Spinal cord (tissue), 10 donors: ENCODE data around the gene SLC66A3. TPM values are rescaled to one million over a fixed set of nuclear protein-coding genes. Genes with fewer than 3 reads are reported as not detected.

ENCODE experiments used
- DNase-seq, 6 donors: peaks; one replicate each; pipeline versions ENCODE4 v3.0.0 to v3.0.0-alpha.2; 2013 to 2015; ENCODE audit warnings: low spot score in 6 of 6, low read depth in 4 of 6
- H3K27ac ChIP-seq: one replicate; pipeline ENCODE4 v1.5.1; 2013; ENCODE audit warnings: low read depth, low read length, control low read depth
- H3K27me3 ChIP-seq: one replicate; pipeline ENCODE4 v1.6.1; 2013; ENCODE audit warnings: low read length; ENCODE audit not compliant: control insufficient read depth, insufficient read depth
- H3K36me3 ChIP-seq: one replicate; pipeline ENCODE4 v1.6.1; 2013; ENCODE audit warnings: low read length; ENCODE audit not compliant: control insufficient read depth, insufficient read depth
- H3K4me1 ChIP-seq: one replicate; pipeline ENCODE4 v1.6.1; 2013; ENCODE audit warnings: low read length; ENCODE audit not compliant: control insufficient read depth, insufficient read depth
- H3K4me3 ChIP-seq: one replicate; pipeline ENCODE4 v1.5.1; 2013; ENCODE audit warnings: low read depth, low read length, control low read depth
- H3K9me3 ChIP-seq: one replicate; pipeline ENCODE4 v1.6.1; 2013; ENCODE audit warnings: low read length; ENCODE audit not compliant: control insufficient read depth, insufficient read depth
- WGBS: methylation state at CpG from one replicate; pipeline ENCODE4 v1.1.5; 2013; ENCODE audit warnings: missing lambda C conversion rate; ENCODE audit not compliant: insufficient coverage; 5-methylcytosine and 5-hydroxymethylcytosine counted together
- long read RNA-seq, 4 donors: transcript quantifications; one replicate each; lab custom pipeline, GENCODE V29; 2026
- polyA plus RNA-seq, 2 donors: library from polyadenylated mRNA; unstranded; fragments of 120-200 nt; gene quantifications; one replicate each; pipeline ENCODE4 v1.2.1, GENCODE V29; 2013; ENCODE audit not compliant: insufficient read length in 2 of 2
- total RNA-seq, 2 donors: library from RNA; depleted of rRNA in 1 of 2; stranded (reverse); fragments of 120-200 nt in 1 of 2; fragments of >200 nt in 1 of 2; gene quantifications; one replicate each; pipeline versions ENCODE4 v1.2.3 to v1.2.4, GENCODE V29; 2013 to 2014
- donor health status: healthy.

SLC66A3 gene
- total RNA-seq (10 to 100 TPM; 17.9 to 18.0 TPM), polyA plus RNA-seq (10 to 100 TPM in 1 of 2 donors, 1 to 10 TPM in 1; 6.7 to 11.9 TPM)
- long read RNA-seq, donor 1, transcript PQLC3-201 (7 exons, 1,830 nt), result major isoform, 6 of 8 reads
- long read RNA-seq, donor 1, partial matches to known transcripts, result 0 of 8 reads
- long read RNA-seq, donor 1, other reads (novel, unspliced or antisense), result 0 of 8 reads
- long read RNA-seq, donor 2, partial matches to known transcripts, result 0 of 2 reads
- long read RNA-seq, donor 2, other reads (novel, unspliced or antisense), result 0 of 2 reads
- long read RNA-seq, donor 3, result 0 reads
- long read RNA-seq, donor 4, transcript PQLC3-201 (7 exons, 1,830 nt), result major isoform, 7 of 14 reads
- long read RNA-seq, donor 4, partial matches to known transcripts, result 0 of 14 reads
- long read RNA-seq, donor 4, other reads (novel, unspliced or antisense), result 0 of 14 reads

DNA sequence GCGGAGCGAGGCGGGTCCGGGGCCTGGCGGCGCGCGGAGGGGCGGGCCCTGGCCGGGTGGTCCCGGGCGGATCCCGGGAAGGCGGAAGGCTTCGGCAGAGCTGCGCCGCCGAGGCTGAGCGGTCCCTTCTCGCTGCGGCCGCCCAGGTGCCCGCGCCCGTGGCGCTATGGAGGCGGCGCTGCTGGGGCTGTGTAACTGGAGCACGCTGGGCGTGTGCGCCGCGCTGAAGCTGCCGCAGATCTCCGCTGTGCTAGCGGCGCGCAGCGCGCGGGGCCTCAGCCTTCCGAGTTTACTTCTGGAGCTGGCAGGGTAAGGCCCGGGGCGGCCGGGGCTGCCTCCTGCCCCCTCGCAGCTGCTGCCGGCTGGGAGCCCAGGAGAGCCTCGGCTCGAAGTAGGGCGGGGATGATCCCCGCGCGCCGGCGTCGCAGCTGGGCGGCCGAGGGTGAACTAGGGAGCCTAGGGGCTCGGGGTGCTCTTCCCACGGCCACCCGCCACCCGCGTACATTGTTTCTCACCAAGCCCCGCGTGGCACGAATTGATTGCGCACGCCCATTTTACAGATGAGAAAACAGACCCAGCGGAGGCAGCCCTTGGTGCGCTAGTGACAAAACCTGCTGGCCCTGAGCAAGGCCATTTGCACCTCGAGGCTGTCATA lies at the start of gene SLC66A3:
SLC66A3 (plus strand) TSS at position 87 of the 655 bp plus-strand sequence; CDS start at position 167, 80 bp downstream.
- Histone ChIP-seq H3K4me1 (peaks cover 19% of the 10 kb centered on the region), H3K27ac (peak within 1 kb of the TSS; percentile 83), H3K9me3 (no peaks in the 10 kb centered on the region), H3K4me3 (peak within 1 kb of the TSS; percentile 62), H3K27me3 (no peaks in the 10 kb centered on the region), H3K36me3 (peaks cover 10% of the 10 kb centered on the region)
- WGBS, result 2% methylated on average over 71 of the region's 71 CpGs
- DNase-seq, result peak in 4 of 6 donors; percentile 54 to 94 (median 58)

DNA sequence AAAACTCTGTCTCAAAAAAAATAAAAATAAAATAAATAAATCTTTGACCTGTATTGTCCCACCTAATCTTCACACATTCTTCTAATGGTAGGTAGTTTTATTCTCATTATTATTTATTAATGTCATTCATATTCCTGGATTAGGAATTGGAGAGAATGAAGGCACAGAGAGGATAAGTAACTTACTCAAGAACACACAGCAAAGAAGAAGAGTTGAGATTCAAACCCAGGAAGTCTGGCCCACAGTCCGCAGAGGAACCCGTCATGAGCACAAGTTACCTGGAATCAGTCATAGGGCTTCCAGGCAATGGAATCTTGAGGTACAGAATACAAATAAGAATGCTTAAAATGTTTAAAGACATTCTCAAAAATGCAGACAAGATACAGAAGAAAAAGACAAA lies 46.3 kb upstream of the SLC66A3 start:
- no peaks in the 10 kb centered on the region for H3K36me3 ChIP-seq
- no peaks in the 10 kb centered on the region for H3K9me3 ChIP-seq
- H3K27me3 ChIP-seq, result no peaks in the 10 kb centered on the region
- H3K4me3 ChIP-seq, result no peak overlapping the region
- H3K27ac ChIP-seq, result no peak overlapping the region
- H3K4me1 ChIP-seq, result no peaks in the 10 kb centered on the region
- WGBS, result no CpG with 5 or more reads among the region's 2 CpGs
- DNase-seq, result no peak

DNA sequence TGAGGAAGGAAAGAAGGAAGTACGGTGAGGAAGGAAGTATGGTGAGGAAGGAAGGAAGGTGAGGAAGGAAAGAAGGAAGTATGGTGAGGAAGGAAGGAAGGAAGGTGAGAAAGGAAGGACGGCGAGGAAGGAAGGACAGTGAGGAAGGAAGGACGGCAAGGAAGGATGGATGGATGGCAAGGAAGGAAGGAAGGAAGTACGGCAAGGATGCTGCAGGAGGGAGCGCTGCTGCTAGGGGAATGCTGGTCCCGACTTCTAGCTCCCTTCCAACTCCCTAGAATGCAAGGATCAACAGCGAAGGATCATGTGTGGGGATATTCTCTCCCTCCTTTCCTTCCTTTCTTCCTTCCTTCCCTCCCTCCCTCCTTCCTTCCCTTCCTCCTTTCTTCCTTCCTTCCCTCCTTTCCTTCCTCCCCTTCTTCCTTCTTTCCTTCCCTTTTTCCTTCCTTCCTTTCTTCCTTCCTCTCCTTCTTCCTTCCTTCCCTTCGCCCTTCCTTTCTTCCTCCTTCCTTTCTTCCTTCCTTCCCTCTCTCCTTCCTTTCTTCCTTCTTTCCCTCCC lies 42.3 kb upstream of the SLC66A3 start:
- Histone ChIP-seq H3K4me3 (no peak overlapping the region), H3K9me3 (no peaks in the 10 kb centered on the region), H3K27me3 (no peaks in the 10 kb centered on the region), H3K4me1 (peaks cover 3% of the 10 kb centered on the region), H3K36me3 (no peaks in the 10 kb centered on the region), H3K27ac (no peak overlapping the region)
- 86% methylated on average over 4 of the region's 9 CpGs for WGBS
- DNase-seq, result no peak

DNA sequence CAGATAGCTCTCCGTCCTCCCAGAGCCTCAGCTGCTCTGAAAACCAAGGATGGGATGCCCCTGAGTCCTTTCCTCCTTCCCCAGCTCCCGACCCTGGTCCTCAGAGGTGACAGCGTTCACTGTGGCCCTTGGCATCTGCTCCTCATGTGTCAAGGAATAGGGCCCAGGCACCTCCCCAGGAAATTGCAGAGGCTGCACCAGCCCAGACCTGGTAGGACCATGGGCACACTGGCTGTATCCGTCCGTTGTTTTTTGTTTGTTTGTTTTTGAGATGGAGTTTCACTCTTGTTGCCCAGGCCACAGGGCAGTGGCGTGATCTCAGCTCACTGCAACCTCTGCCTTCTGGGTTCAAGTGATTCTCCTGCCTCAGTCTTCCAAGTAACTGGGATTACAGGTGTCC lies 37.5 kb upstream of the SLC66A3 start:
- H3K27ac ChIP-seq, result no peak overlapping the region
- H3K9me3 ChIP-seq, result no peaks in the 10 kb centered on the region
- 93% methylated on average over 4 of the region's 6 CpGs for WGBS
- H3K27me3 ChIP-seq, result no peaks in the 10 kb centered on the region
- H3K4me1 ChIP-seq, result peaks cover 3% of the 10 kb centered on the region
- H3K4me3 ChIP-seq, result no peak overlapping the region
- DNase-seq, result no peak
- H3K36me3 ChIP-seq, result no peaks in the 10 kb centered on the region

DNA sequence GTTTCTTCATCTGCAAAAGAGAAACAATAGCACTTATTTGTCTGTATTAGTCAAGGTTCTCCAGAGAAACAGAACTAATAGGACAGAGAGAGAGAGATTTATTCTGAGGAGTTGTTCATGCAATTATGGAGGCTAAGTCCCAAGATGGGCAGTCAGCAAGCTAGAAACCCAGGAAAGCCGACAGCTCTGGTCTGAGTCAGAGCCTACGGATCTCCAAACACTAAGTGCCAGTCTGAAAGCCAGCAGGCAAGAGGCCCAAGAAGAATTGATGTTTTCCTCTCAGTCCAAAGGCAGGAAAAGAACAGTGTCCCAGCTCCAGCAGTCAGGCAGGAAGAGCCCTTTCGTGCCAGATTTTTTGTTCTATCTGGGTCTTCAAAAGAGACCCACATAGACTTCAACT lies 36.5 kb upstream of the SLC66A3 start:
- H3K27me3 ChIP-seq, result no peaks in the 10 kb centered on the region
- no peak overlapping the region for H3K4me3 ChIP-seq
- peaks cover 11% of the 10 kb centered on the region for H3K4me1 ChIP-seq
- no peaks in the 10 kb centered on the region for H3K9me3 ChIP-seq
- no peak overlapping the region for H3K27ac ChIP-seq
- WGBS, result 69% methylated on average over 3 of the region's 3 CpGs
- DNase-seq, result no peak
- H3K36me3 ChIP-seq, result no peaks in the 10 kb centered on the region

DNA sequence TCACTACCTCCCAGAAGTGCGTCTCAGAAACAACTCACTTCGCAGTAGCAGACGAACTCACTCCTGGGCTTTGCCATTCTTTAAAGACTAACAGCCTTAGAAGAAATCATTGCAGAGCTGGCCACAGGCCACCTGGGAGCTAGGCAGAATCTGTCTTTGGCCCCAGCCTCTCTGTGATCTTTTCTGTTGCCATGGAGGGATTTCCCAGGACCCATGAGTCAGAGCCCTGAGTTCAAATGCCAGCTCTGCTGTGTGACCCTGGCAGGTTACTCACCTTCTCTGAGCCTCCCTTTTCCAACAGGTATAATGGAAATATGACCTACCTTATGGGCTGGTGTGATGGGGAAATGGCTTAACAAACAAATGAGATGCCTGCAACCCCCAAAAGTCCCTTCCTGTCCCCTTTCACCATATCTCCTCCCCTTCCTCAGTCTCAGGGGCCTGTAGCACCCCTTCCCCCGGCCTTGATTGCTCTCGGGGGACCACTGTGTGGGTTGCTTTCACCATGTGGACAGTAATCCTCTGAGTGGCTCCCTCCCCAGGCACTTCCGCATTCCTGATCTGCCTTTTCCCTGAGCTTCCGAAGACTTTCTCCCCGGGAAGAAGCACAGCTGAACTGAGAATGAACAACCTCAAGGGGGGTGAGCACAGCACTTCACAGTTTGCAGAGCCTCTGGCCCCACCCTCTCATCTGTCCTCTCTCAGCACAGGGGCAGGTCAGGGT lies 34.0 kb upstream of the SLC66A3 start:
- H3K36me3 ChIP-seq, result no peaks in the 10 kb centered on the region
- WGBS, result 50% methylated on average over 8 of the region's 8 CpGs

DNA sequence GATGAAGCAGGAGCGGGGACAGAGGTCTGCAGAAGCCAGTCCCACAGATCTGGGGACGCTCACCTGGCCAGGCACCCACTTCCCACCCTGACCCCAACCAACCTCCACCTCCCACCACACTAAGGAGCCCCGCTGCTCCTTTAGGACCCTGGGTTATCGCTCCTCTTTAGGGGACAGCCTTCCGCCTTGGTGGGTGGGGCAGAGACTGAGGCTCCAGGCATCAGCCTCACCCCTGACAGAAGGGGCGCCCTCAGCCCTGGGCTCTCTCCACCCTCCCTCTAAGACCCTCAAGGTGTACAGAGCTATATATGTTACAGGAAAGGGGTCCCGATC lies 33.5 kb upstream of the SLC66A3 start:
- H3K36me3 ChIP-seq, result no peaks in the 10 kb centered on the region
- no peaks in the 10 kb centered on the region for H3K9me3 ChIP-seq
- H3K4me3 ChIP-seq, result no peak overlapping the region
- peaks cover 15% of the 10 kb centered on the region for H3K4me1 ChIP-seq
- no peak overlapping the region for H3K27ac ChIP-seq
- peaks cover 2% of the 10 kb centered on the region for H3K27me3 ChIP-seq
- DNase-seq, result no peak
- 69% methylated on average over 4 of the region's 7 CpGs for WGBS

More for the DNA sequence above, 34.0 kb upstream of the SLC66A3 start:
- H3K9me3 ChIP-seq, result no peaks in the 10 kb centered on the region
- H3K4me3 ChIP-seq, result no peak overlapping the region
- H3K27ac ChIP-seq, result no peak overlapping the region
- H3K27me3 ChIP-seq, result peaks cover 2% of the 10 kb centered on the region
- DNase-seq, result no peak
- peaks cover 16% of the 10 kb centered on the region for H3K4me1 ChIP-seq

DNA sequence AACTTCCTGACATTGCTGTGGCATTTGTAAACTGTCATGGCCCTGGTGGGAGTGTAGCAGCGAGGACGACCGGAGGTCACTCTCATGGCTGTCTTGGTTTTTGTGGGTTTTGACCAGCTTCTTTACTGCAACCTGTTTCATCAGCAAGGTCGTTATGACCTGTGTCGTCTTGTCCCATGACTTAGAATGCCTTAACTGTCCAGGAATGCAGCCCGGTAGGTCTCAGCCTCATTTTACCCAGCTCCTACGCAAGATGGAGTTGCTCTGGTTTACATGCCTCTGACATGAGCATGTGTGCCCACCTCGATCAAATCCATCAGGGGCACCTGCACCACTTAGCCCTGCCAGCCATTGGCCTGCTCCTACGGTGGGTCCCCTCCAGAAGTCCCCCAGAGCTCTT lies 32.9 kb upstream of the SLC66A3 start:
- H3K36me3 ChIP-seq, result no peaks in the 10 kb centered on the region
- no peak for DNase-seq
- no peaks in the 10 kb centered on the region for H3K9me3 ChIP-seq
- no peak overlapping the region for H3K4me3 ChIP-seq
- H3K27me3 ChIP-seq, result peaks cover 2% of the 10 kb centered on the region
- no peak overlapping the region for H3K27ac ChIP-seq
- 85% methylated on average over 9 of the region's 9 CpGs for WGBS
- peaks cover 15% of the 10 kb centered on the region for H3K4me1 ChIP-seq

DNA sequence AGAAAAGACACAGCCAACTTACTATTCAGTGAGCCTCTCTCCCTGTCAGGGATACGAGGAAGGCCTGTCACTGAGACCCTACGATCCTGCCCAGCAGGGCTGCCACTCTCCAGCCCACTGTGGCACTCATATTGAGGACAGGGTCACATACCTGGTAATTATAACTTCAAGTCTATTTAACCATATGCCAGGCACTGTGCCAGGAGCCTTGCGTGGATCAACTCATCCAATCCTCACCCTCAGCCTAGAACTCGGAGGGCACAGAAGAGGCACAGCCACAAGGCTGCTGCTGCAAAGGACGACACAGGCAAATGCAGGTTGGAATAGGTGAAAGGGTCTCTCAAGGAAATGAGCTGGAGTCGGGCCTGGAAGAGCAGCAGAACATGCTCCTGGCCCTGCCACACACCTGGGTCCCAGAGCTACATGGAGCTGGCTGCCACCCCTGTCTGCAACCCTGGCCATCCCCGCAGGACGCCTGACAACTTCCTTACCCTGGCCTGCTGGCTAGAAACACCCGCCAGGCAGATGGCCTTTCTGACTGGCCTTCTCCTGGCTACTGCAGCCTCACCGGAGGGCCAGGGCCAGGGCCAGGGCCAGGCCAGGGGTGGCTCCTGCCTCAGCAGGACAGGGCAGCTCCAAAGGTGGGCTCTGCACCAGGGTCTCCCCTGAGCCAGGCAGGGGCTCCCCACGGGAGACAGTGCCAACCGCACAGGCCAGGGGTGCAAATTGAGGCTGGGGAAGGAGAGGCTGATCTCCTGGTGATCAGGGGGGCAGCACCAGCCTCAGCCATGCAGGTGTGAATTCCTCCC lies 32.1 kb upstream of the SLC66A3 start:
- Histone ChIP-seq H3K4me3 (no peak overlapping the region), H3K36me3 (no peaks in the 10 kb centered on the region), H3K27ac (no peak overlapping the region), H3K4me1 (peaks cover 15% of the 10 kb centered on the region), H3K9me3 (no peaks in the 10 kb centered on the region), H3K27me3 (peaks cover 2% of the 10 kb centered on the region)
- DNase-seq, result no peak
- 79% methylated on average over 7 of the region's 12 CpGs for WGBS
